Lower leg skin (tissue), 3 donors: ENCODE data around the gene TUBGCP3.

Experiments used
- POLR2A ChIP-seq, 2 donors: fragments of 450-650 bp; IDR thresholded peaks; one replicate each; pipeline ENCODE4 v1.6.1; 2016 to 2017; ENCODE audit warnings: antibody characterized with exemption in 2 of 2, mild to moderate bottlenecking in 1 of 2, moderate library complexity in 1 of 2
- TF ChIP-seq, protein P1 (sequence below), 3 donors: fragments of 450-650 bp; IDR thresholded peaks; one replicate each; pipeline ENCODE4 v1.5.1; 2016; ENCODE audit warnings: antibody characterized with exemption in 3 of 3, mild to moderate bottlenecking in 3 of 3, moderate library complexity in 2 of 3

DNA sequence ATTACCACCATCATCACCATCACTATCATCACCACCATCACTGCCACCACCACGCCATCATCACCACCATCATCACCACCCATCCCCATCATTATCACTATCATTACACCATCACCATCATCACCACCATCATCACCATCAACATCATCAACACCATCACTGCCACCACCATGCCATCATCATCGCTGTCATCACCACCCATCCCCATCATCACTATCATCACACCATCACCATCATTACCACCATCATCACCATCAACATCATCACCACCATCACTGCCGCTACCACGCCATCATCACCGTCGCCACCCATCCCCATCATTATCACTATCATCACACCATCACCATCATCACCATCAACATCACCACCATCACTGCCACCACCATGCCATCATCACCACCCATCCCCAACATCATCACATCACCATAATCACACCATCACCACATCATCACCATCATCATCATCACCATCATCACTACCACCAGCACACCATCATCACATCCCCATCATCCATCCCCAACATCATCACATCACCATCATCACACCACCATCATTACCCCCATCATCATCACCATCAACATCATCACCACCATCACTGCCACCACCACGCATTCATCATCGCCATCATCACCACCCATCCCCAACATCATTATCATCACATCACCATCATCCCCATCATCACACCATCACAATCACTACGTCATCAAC, 61.7 kb downstream of the TUBGCP3 start:
- TF ChIP-seq, protein P1, sequence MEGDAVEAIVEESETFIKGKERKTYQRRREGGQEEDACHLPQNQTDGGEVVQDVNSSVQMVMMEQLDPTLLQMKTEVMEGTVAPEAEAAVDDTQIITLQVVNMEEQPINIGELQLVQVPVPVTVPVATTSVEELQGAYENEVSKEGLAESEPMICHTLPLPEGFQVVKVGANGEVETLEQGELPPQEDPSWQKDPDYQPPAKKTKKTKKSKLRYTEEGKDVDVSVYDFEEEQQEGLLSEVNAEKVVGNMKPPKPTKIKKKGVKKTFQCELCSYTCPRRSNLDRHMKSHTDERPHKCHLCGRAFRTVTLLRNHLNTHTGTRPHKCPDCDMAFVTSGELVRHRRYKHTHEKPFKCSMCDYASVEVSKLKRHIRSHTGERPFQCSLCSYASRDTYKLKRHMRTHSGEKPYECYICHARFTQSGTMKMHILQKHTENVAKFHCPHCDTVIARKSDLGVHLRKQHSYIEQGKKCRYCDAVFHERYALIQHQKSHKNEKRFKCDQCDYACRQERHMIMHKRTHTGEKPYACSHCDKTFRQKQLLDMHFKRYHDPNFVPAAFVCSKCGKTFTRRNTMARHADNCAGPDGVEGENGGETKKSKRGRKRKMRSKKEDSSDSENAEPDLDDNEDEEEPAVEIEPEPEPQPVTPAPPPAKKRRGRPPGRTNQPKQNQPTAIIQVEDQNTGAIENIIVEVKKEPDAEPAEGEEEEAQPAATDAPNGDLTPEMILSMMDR (IDR thresholded peaks at IDR 0.05): no peak
- no peak for TF ChIP-seq POLR2A (IDR thresholded peaks at IDR 0.05)
